Hematopoietic multipotent progenitor cell treated with erythropoietin and hydrocortisone succinate and interleukin-3 and kit ligand, for 8 days (in vitro differentiated cells): ENCODE data around the gene BAG2.

Experiments used
- DNase-seq: peaks from one replicate; pipeline ENCODE4 v3.0.0-alpha.2; 2015

Gene BAG2

DNA sequence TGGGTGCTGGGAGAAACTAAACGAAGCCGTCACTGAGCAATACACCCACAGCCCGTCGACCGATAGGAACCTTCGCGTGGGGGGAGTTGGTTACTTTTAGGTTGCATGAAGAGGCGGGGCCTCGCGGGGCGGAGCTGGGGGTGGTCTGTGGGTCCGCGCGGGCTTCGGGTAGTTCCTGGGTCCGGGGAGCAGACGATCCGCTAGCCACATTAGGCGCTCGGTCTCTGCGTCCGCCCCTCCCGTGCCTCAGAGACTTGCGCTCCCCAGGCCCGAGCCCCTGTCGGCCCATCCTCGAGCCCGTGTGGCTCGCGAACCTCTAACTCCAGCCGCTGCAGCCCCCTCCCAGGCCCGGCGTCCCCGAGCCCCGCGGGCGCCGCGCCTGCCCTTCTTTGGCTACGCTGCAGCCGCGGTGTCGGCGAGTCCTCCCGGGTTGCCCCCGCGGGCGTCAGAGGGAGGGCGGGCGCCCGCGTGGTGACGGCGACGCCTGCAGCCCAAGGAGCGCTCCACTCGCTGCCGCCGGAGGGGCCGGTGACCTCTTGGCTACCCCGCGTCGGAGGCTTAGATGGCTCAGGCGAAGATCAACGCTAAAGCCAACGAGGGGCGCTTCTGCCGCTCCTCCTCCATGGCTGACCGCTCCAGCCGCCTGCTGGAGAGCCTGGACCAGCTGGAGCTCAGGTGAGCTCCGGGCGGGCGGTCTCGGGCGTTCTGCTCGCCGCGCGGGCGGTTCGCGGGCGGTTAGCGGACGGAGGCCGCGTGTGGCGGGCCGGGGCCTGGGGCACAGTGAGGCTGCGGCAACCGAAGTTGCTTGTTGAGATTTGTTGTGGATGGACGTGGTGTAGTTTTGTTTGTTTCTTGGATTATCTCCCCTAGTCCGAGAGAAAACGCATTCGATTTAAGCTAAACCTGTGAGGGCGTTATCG lies at the start of gene BAG2:
TSS of gene BAG2 (plus strand) at position 191 of the 920 bp plus-strand sequence. CDS start at position 563, 372 bp downstream.
- DNase-seq, result peak; percentile 96

DNA sequence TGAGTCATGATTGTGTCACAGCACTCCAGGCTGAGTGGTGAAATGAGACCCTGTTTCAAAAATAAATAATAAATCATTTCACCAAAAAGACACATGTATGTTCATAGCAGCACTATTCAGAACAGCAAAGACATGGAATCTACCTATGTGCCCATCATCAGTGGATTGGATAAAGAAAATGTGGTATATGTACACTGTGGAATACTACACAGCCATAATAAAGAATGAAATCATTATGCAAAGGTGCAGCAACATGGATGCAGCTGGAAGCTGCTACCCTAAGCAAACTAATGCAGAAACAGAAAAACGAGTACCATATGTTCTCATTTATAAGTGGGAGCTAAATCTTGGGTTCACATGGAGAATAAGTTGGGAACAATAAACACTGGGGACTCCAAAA lies 49.0 kb upstream of the BAG2 start:
- DNase-seq, result no peak

DNA sequence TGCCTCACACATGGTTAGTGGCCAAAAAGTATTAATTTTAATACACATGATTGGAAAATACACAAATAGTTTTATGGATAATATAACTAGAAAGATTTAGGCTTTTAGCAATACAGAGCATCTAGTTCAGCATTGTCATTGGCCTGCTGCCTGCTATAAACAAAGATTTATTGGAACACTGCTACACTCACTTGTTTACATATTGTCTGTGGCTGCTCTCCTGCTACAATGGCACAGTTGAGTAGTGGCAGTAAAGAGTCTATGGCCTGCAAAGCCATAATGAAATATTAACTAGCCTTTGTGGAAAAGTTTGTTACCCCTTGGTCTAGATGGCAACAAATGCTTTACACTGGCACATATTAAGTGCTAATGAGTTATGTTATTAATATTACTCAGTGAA lies 44.4 kb upstream of the BAG2 start:
- DNase-seq, result no peak

DNA sequence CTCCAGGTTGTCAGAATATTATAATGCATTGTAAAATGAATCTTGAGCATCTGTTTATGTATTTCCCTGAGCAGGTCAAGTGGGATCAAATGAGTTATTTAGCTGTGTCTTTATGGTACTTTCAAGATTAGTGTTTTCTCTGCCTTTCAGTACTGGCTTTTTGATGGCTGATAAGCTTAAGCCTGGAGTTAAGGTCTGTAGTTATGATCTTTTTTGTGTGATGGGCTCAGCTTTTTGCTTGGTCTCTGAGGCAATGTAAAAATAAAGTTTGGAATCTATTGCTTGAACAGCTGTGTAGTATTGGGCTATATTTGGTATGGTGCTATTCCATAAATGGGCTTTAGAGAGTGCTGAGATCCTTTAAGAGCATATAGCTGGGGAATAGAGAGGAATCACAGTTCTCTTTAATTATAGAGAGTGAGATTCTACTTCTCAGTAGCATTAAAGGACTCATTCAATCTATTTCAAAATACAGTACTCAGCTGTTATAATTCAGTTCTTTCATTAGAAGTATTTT lies 41.4 kb upstream of the BAG2 start:
- DNase-seq, result no peak

DNA sequence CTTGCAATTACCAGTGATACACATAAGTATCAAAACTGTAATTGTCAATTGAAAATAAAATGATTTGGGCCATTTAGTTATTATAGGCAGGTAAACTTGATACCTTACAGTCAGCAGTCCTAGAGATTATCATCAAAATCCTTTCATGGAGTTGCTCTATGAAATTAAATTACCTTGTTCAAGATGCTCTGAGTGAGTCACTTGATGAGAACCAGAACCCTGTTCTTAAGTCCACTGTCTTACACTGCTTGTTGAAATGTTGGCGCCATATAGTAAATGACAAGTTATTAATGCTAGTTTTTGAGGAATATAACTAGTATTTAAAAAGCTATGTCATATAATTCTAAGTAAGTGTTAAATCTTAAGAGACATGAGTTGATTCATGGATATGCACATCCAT lies 37.2 kb upstream of the BAG2 start:
- DNase-seq, result no peak

DNA sequence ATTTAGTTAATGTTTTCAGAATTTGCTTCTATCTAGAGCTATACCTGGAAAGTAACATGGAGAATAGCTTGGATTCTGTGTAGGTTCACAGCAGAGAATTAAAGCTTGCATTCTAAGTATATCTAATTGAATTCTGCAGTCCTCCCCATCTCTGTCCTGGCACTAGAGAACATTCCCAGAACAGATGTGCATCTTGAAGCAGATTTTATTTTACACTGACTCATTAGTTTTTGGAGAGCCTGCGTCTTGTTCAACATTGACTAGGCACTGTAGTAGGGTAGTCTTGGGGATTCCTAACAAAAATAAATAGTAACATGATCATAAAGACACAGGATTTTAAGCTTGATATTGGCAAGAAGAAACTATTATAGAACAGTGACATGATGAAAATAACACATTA lies 36.2 kb upstream of the BAG2 start:
- no peak for DNase-seq

DNA sequence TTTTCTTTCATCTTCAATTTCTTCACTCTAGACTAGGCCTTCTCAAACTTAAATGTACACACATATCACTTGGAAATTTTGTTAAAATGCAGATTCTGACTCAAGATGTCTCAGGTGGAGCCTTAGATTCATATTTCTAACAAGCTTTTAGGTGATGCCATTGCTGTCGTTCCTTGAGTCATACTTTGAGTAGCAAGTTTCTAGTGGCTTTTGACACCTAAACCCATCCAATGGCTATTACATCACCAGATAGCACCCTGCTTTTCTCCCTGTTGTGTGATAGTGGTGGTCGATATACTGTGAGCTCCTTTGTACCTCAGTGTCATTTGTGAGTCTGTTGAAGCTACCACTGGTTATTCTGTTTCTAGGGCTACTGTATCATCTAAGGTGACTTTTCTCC lies 34.8 kb upstream of the BAG2 start:
- DNase-seq, result no peak

DNA sequence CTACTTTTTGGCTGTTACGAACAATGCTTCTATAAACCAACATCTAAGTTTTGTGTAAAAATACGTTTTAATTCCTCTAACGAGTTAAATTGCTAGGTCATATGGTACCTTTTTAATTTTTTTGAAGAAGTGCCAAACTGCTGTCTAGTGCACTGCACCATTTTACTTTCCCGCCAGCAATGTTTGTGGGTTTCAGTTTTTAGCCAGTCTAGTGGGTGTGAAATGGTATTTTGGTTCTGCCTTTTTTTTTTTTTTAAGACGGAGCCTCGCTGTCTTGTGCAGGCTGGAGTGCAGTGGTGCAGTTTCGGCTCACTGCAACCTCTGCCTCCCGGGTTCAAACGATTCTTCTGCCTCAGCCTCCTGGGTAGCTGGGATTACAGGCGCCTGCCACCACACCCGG lies 34.1 kb upstream of the BAG2 start:
- no peak for DNase-seq

DNA sequence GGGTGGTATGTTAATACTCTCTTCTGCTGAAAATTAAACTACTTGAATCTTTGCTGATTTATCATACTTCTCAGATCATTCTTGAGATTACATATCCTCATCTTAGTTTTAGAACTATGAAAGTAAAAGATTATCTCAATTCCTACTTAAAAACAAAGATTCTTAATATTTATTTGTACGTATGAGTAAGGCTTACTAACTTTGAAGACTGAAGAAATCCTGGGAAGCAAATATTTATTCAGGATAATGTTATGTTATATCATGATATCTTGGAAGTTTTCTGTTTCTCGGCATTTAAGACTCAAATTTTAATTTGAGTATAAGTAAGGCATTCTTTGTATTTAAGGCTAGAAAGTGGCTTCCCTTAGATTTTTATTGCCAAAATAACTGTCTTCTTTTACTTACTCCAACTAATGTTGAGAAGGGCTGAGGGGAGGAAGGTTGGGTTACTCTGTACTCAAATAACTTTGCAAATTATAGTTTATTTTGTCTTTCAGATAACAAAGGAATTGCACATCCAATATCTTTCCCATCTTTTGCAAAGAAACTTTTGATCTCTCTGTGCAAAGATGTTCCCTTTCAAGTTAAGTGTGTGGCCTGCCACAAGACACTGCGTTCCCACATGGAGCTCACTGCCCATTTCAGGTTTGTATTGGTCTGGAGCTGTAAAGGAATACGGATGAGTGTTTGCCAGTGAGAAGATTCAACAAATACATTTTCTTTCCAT lies 30.5 kb upstream of the BAG2 start:
- no peak for DNase-seq

DNA sequence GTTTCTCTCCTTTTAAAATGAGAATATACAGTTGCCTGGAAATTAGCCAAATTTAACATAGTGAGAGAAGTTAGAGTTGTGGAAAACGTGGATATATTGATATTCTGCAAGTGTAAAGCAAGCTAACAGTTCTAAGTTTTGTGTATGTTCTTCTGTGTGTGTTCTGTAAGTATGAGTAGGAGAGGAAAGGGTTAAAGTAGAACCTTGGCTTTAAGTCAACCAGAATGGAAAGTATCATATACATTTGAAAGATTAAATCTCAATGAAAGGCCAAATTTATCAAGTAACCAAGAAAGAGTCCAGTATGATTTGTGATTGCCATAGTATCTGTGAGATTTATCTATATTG lies 30.0 kb upstream of the BAG2 start:
- DNase-seq, result no peak

DNA sequence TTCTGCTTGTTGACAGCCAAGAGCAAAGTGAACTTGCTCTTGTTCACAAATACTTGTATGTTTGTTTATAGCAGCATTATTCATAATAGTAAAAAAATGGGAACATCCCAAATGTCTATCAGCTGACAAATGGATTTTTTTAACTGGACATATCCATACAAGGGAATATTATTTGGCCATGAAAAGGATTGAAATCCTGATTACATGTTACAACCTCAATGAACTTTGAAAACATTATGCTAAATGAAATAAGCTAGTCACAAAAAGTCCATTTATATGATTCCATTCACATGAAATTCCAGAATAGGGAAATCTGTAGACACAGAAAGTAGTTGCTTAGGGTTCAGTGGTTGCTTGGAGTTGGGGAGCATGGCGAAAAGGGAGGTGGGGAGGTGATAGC lies 28.4 kb upstream of the BAG2 start:
- no peak for DNase-seq

DNA sequence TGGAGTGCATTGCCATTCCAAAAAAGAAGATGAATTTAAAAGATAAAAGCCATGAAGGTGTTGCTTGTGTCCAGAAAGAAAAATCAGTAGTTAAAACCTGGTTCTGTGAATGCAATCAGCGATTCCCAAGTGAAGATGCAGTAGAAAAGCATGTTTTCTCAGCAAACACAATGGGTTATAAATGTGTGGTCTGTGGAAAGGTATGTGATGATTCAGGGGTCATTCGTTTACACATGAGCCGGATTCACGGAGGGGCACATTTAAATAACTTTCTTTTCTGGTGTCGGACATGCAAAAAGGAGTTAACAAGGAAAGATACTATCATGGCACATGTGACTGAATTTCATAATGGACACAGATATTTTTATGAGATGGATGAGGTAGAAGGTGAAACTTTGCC lies 24.7 kb upstream of the BAG2 start:
- DNase-seq, result no peak

DNA sequence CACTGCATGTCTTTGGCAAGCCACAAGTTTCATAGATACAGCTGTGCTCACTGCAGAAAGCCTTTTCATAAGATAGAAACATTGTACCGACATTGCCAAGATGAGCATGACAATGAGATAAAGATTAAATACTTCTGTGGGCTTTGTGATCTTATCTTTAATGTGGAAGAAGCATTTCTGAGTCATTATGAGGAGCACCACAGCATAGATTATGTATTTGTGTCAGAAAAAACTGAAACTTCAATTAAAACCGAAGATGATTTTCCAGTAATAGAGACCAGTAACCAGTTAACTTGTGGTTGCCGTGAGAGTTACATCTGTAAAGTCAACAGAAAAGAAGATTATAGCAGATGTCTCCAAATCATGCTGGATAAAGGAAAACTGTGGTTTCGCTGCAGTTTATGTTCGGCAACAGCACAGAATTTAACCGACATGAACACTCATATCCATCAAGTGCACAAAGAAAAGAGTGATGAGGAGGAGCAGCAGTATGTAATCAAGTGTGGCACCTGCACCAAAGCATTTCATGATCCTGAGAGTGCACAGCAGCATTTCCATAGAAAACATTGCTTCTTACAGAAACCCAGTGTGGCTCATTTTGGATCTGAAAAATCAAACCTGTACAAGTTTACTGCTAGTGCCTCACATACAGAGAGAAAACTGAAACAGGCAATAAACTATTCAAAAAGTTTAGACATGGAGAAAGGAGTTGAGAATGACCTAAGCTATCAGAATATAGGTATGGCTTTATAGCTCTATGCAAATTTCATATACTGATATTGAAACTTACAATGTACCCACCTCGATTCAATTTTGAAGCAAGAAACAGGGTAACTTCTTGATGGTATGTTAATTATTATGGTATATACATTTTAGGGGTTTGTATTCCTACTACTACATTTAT lies 23.9 kb upstream of the BAG2 start:
- DNase-seq, result no peak

DNA sequence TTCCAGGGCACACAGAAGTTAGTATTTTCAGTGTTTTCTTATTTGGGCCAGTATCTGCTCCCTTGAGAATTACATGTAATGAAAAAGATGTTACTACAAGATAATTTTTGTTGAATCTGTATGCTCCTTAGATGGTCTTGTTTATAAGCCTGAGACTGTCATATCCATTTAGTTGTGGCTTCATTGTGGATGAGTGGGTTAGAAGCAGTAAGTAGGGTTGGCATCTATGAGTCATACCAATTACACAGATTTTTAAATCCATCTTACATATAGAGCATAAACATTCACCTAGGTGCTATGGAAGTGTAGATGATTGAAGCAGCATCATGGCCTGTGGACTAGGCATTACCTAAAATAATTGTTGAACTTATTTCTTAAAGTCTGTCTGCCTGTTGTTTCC lies 13.5 kb upstream of the BAG2 start:
- no peak for DNase-seq

DNA sequence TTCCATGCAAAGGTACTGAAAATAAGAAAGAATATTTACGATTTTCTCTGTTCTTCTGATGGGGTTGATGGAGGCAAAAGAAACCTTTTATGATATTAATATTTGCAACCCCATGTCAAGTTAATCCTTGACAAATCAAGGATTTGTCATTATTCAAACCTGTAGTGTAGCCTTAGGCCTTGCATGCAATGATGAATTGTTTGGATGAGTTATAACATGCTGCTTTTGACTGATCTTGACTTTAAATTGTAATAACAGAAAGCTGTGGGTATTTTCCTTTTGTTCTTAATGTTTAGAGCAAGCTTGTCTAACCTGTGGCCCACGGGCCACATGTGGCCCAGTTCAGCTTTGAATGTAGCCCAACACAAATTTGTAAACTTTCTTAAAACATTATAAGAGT lies 13.0 kb upstream of the BAG2 start:
- DNase-seq, result no peak

DNA sequence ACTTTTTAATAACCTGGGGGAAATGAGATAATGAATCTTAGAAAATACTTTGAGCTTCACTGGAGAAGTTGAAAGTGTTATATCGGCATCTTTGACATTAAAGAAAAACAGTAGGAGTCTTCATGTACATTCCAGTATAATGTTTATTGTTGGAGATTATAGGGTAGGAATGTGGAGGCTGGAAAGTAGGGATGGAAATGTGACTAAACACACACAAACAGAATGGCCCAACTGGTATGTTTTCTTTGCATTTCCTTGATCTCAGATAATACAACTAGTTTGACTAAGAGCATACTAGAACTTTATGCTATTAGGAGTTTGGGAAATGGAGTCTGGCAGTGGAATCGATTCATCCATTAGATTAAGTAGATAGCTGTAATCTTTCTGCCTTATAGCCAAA lies 10.1 kb upstream of the BAG2 start:
- no peak for DNase-seq

DNA sequence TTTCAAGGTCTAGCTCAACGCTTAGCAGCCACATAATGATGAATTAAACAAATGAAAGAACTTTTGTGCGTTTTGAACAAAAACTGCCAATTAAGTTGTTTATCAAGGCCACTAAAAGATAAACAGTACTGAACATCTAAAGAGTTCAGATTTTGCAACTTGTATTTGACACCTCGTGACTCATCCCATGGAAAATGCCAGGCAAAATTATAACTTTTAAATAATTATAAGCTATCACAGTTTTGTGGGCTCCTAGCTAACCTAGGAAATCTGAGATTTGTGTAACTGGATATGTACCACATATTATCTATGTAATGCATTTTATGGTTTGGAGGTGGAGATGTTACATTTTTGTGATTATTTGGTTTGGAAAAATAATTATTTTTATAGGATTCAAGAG lies 9.6 kb upstream of the BAG2 start:
- DNase-seq, result no peak

DNA sequence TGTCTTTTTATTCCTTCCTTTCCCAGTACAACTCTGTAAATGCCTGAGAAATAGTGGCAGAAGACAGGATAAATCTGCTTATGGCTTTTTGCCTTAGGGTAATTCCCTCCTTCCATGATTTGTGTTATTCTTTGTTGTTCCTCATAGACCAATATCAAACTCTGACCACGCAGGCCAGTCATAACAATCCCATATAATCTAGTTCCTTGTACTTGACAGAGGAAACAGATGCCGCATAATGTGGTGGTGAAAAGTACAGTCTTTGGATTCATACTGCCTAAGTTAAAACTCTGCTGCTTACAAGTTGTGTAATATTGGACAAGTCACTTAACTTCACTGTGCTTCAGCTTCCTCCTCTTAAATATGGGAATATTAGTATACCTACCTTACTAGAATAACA lies 8.2 kb upstream of the BAG2 start:
- DNase-seq, result no peak

DNA sequence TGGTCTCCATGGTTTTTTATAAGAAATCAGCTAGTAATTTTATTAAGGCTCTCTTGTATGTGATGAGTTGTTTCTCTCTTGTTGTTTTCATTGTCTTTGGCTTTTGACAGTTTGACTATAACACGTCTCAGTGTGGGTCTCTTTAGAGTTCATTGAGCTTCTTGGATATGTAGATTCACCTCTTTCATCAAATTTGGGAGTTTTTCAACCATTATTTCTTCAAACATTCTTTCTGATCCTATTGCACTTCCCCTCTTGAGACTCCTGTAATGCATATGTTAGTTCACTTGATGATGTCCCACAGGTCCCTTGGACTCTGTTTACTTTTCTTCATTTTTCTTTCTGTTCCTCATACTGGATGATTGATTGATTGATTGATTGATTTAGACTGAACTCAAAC lies 7.0 kb upstream of the BAG2 start:
- DNase-seq, result no peak

DNA sequence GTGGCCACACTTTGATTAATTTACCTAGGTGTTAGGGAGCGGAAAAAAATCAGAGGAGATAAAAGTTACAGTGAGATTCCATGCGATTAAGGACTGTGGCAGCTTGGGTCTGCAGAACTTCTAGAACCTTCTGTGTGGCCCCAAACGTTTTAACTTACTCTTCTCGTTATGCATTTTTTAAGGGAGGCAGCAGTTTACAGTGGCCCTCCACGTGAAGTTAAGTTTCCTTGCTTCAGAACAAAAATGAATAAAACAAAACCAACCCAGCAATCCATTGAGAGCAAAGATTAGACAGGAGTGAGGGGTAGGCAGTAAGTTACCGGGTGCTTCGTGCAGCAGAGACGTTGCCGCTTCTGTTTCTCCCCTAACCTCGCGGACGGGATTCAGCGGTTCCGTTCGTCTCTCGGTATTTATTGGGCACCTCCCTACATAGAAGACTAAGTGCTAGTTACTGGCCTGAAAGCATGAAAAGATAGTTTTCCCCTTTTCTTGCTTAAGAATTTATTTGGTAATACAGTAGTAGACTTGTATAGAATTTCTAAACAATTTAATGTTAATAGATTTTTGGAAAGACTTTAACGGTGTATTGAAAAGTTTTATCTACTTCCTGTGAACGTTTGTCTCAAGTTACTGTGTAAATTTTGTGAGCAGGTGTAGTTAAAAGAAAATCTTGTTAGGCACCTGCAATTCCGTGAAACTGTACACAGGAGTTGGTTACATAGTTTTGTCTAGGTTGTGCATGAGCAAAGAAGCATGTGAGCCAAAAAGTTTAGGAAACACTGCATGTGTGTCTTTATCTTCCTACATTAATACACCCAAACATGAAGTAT lies 1.1 kb downstream of the BAG2 start:
- DNase-seq, result peak; percentile 70

DNA sequence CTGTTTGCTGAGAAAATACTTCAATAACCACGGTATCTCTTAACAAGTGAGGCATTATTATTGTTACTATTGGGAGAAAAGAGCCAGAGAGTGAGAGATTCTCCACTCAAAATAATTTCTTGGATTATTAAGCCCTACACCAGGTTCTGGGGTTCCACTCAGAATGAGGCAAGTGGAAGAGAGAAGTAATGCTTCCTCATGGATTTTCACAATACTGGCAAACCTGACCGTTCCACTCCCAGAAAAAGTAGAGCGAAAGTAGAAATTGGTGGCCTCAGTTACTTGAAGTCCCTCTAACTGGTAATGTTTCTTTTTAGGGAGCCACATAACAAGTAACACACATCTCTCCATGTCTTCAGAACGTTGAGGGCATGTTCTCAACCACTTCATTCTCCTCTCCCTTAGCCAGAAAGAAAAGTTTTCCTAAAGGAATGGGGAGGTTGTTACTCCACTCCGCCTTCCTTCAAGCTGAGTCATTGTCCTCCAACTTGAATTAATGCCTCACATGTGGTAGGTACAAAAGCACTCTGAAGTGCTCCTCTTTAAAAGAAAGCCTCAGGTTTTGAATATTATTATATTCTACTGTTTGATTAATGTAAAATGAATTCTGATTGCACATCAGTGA lies 1.9 kb downstream of the BAG2 start:
- DNase-seq, result peak; percentile 54

DNA sequence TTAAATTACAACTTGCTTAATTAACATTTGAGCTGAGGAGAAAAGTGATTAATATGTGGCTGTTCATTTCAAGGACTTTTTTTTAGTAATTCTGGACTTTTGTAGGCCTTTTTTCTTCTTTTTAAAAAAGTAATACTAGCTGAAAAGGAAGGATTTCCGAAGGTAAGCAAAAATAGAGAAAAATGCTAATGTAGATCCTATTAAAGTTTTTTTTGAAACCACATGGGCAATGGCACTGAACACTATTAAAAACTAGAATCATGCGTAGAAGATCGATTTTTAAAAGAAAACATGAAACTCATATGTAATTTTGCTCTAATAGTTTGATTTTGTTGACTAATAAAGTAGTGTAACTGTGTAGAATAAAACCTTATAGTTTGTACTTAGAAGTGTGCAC lies 2.4 kb downstream of the BAG2 start:
- no peak for DNase-seq
